HG03354 (cell line): Measurements from ENCODE around the gene CFAP53.

Experiments
- ATAC-seq: cut with Tn5 transposase; IDR thresholded peaks from one replicate; pipeline ENCODE4 v1.9.1; 2021; ENCODE audit warnings: mild to moderate bottlenecking; ENCODE audit not compliant: unreplicated experiment, poor library complexity, severe bottlenecking

The CFAP53 gene

GRCh38 chr18:50199921-50200320 is 66.4 kb downstream of the CFAP53 start:
- no peak for ATAC-seq

GRCh38 chr18:50199346-50199855 is 66.9 kb downstream of the CFAP53 start:
- no peak for ATAC-seq

GRCh38 chr18:50196261-50196660 is 70.0 kb downstream of the CFAP53 start:
- no peak for ATAC-seq

DNA sequence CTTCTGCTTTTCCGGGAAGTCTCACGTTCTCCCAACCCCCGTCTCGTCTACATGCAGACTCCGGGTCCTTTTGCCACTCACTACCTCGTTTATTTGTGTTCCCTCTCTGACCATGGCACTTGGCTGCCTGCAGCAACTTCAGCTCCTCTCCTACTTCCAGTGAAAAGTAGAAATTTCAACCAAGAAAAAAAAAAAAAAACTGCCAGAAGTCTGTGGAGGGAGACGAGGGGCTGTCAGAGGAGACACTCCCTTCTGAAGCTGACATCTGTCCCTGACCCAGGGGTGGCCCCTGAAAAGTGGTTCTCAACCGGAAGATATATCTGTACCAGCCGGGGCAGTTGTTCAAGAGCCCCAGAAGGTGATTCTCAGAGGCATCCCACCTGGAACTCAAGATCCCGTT is 70.6 kb downstream of the CFAP53 start:
- no peak for ATAC-seq

- peak; percentile 75 for ATAC-seq
Measured at GRCh38 chr18:50194631-50195532, 71.4 kb downstream of the CFAP53 start, which contains the start of gene MYO5B. TSS of gene MYO5B (minus strand) at chr18:50195147. CDS start at chr18:50194793, 354 bp downstream.

GRCh38 chr18:50193796-50194630 is 72.3 kb downstream of the CFAP53 start:
- ATAC-seq = peak; percentile 30

DNA sequence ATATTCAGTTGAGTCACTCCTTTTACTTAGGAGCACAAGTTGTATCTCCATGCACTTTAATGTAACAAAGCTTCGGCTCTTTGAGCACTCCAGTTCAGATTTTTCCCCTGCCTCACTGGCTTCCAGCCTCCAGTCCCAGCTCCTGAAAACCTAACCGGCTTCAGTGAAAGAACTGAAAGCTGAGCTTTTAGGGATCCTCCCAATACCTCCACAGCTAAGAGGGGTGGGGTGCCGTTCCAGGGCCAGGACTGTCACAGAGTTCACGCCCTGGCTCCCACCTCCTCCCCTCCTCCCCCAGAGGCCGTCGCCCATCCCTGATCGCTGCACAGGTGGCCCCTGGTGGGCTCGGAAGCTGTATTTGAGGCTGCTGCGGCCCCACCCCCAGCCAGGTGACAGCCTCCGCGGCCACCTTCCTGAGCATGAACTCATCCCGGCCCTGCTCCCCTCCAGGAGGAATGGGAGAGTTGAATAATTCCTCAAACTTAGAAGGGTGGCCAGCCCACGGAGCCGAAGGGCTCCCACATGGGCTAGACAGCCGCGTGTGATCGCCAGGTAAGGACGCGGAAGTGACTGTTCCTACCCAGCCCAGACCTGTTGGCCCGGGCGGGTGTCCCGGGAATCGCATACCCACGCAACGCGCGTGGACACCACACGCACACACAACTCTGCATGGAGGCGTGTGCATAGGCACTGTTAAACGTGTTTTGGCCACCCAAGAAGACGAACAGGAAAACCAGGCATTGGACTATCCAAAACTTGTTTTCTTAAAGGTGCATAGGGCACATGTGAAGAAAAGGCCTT is 73.1 kb downstream of the CFAP53 start:
- no peak for ATAC-seq

GRCh38 chr18:50190926-50191325 is 75.4 kb downstream of the CFAP53 start:
- ATAC-seq = no peak

- no peak for ATAC-seq
Measured at GRCh38 chr18:50190236-50190635, 76.1 kb downstream of the CFAP53 start.

DNA sequence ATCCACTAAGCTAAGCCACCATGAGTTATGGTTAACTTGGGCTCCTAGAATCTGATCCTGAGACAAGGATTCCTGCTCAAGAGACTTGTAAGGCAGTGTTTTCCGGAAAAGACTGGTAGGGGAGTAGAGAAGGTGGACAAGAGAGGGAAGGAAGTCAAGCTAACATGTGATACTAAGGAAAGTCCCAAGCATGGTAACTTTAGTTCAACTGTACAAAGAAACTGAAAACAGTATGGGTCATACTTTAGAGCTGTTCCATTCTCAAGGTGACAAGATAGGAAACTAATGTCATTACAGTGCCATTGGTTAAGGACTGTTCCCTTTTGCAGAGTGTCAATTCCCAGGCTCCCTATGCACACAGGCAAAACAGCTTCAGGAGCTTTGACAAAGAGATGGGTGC is 77.1 kb downstream of the CFAP53 start:
- no peak for ATAC-seq

- ATAC-seq = no peak
Measured at GRCh38 chr18:50188652-50189051, 77.6 kb downstream of the CFAP53 start.

- no peak for ATAC-seq
Measured at GRCh38 chr18:50187659-50188058, 78.6 kb downstream of the CFAP53 start.

DNA sequence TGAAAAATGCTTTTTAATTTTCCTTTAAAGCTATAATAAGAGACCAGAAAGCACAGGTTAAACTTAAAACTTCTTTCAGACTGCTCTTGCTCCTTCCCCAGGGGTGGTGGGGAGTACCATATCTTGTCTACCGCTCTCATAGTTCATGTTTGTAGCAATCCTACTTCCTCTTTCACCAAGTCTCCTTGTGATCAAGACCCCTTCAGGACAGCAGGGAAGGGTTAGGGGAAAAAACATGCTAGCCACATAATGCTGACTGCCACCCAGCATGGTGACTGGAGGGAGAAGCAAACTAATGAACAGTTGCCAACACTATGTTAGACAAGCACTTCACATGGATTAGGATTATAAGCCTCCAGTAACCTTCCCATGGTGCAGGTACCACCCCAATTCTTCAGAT is 79.9 kb downstream of the CFAP53 start:
- no peak for ATAC-seq

- no peak for ATAC-seq
Measured at GRCh38 chr18:50183556-50183955, 82.7 kb downstream of the CFAP53 start.

GRCh38 chr18:50182511-50182910 is 83.8 kb downstream of the CFAP53 start:
- ATAC-seq = no peak

GRCh38 chr18:50181590-50181989 is 84.7 kb downstream of the CFAP53 start:
- no peak for ATAC-seq

DNA sequence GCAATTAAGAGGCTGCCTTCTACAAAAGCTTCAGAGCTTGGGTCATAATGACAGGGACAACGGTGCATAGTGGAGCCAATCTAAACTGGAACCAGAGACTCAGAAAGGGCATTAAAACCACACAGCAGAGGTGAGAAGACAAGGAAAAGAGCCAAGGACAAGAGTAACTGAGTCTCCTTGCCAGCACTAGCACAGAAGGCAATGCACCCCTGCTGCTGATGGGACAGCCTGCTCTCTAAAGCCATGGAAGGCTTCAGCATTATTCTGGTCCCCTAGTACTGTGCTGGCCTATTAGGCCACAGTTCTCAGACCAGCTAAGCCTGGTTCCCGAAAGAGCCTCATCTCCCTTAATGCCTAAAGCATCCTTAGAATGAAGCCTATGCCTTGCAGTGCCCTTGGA is 86.8 kb downstream of the CFAP53 start:
- no peak for ATAC-seq

- no peak for ATAC-seq
Measured at GRCh38 chr18:50177294-50177992, 88.9 kb downstream of the CFAP53 start.
